D341Med (cell line): ENCODE data around the gene SEMA3B.
"Not testable (repeated sequence)": the region's sequence is repeated elsewhere in the genome, so short reads cannot be mapped to it uniquely, and the experiment has no call there.

Source experiments
- DNase-seq: peaks from one replicate; pipeline ENCODE4 v3.0.0; 2012; ENCODE audit warnings: low spot score

The SEMA3B gene

GRCh38 chr3:50268703-50269451 is at the start of gene SEMA3B:
Gene SEMA3B (plus strand): TSS chr3:50269147. CDS start chr3:50269241, 94 bp downstream.
- peak; percentile 56 for DNase-seq

- no peak for DNase-seq
Observed at GRCh38 chr3:50219285-50219684, 49.7 kb upstream of the SEMA3B start.

- no peak for DNase-seq
Observed at GRCh38 chr3:50220109-50220508, 48.8 kb upstream of the SEMA3B start.

GRCh38 chr3:50221051-50221410 is 47.9 kb upstream of the SEMA3B start:
- DNase-seq, result no peak

- no peak for DNase-seq
Observed at GRCh38 chr3:50221411-50222168, 47.4 kb upstream of the SEMA3B start.

- no peak for DNase-seq
Observed at GRCh38 chr3:50222169-50222528, 46.8 kb upstream of the SEMA3B start.

GRCh38 chr3:50224639-50225038 is 44.3 kb upstream of the SEMA3B start:
- DNase-seq, result no peak

GRCh38 chr3:50226888-50227389 is 42.0 kb upstream of the SEMA3B start:
- no peak for DNase-seq

GRCh38 chr3:50227390-50228183 is 41.4 kb upstream of the SEMA3B start:
- DNase-seq, result peak; percentile 97

GRCh38 chr3:50228184-50228763 is 40.7 kb upstream of the SEMA3B start:
- not testable (repeated sequence) for DNase-seq

- DNase-seq, result no peak
Observed at GRCh38 chr3:50229490-50229889, 39.5 kb upstream of the SEMA3B start.

- DNase-seq, result no peak
Observed at GRCh38 chr3:50230104-50230793, 38.7 kb upstream of the SEMA3B start.

- DNase-seq, result no peak
Observed at GRCh38 chr3:50230794-50231125, 38.2 kb upstream of the SEMA3B start.

- no peak for DNase-seq
Observed at GRCh38 chr3:50231581-50231980, 37.4 kb upstream of the SEMA3B start.

- no peak for DNase-seq
Observed at GRCh38 chr3:50232303-50232702, 36.6 kb upstream of the SEMA3B start.

- DNase-seq, result no peak
Observed at GRCh38 chr3:50233176-50233575, 35.8 kb upstream of the SEMA3B start.

- peak; percentile 98 for DNase-seq
Observed at GRCh38 chr3:50235716-50236483, 33.0 kb upstream of the SEMA3B start, which contains the start of gene GNAI2. Gene GNAI2 (plus strand): TSS chr3:50236204. CDS start chr3:50236336, 132 bp downstream.

- DNase-seq, result no peak
Observed at GRCh38 chr3:50236484-50237132, 32.3 kb upstream of the SEMA3B start.

GRCh38 chr3:50237133-50237651 is 31.8 kb upstream of the SEMA3B start:
- no peak for DNase-seq
